A549 (cell line): Measurements from ENCODE around the gene CCSER1. TPM values are rescaled to one million over a fixed set of nuclear protein-coding genes. Genes with fewer than 3 reads are reported as not detected.

Source experiments
- ATAC-seq, 2 experiments: fragments of 200-7000 bp in 1 of 2; fragments of >200 bp in 1 of 2; cut with Nextera tagmentation in 1 of 2; cut with Tn5 transposase in 1 of 2; 3 replicates each; pipeline versions ENCODE4 v1.8.0 to v1.9.1; 2018 to 2020; ENCODE audit warnings: mild to moderate bottlenecking in 1 of 2, moderate library complexity in 1 of 2
- CTCF ChIA-PET: fragments of 300-600 bp; sonication (Branson Sonifier 250); formaldehyde crosslinking; extraction: SDS; loops from one replicate; lab custom pipeline; 2021; ENCODE audit warnings: antibody characterized with exemption, inconsistent platforms; lab: Yijun Ruan, JAX
- POLR2A ChIA-PET: fragments of 350-600 bp; formaldehyde crosslinking; extraction: SDS; loops from one replicate; lab custom pipeline; 2021; ENCODE audit warnings: antibody characterized with exemption, inconsistent platforms; lab: Yijun Ruan, JAX
- DNase-seq, 2 experiments: peaks; one replicate each; pipeline versions ENCODE4 v3.0.0 to v3.0.0-alpha.2; 2011 to 2016; ENCODE audit warnings: low read depth in 1 of 2, low spot score in 1 of 2
- FAIRE-seq: peaks from 2 replicates; lab custom pipeline; 2011; peaks lifted over from hg19 to GRCh38; lab: Jason Lieb, UNC
- H3K27ac ChIP-seq, 2 experiments: fragments of >200 bp; sonication (Bioruptor Twin); formaldehyde crosslinking; 3 replicates each; pipeline ENCODE4 v1.5.1; 2016 to 2017
- H3K4me1 ChIP-seq: fragments of >200 bp; sonication (Bioruptor Twin); formaldehyde crosslinking; 3 replicates; pipeline ENCODE4 v1.6.1; 2016
- H3K4me2 ChIP-seq: fragments of >200 bp; sonication (Bioruptor Twin); formaldehyde crosslinking; 3 replicates; pipeline ENCODE4 v1.6.1; 2016
- H3K4me3 ChIP-seq: fragments of >200 bp; sonication (Bioruptor Twin); formaldehyde crosslinking; 3 replicates; pipeline ENCODE4 v1.5.1; 2016
- H3K9me3 ChIP-seq: fragments of >200 bp; sonication (Bioruptor Twin); formaldehyde crosslinking; 3 replicates; pipeline ENCODE4 v1.6.1; 2016
- CHD2 ChIP-seq: fragments of 150-350 bp; IDR thresholded peaks from 2 replicates; pipeline ENCODE4 v1.6.1; 2014; ENCODE audit warnings: low read length; ENCODE audit not compliant: partially characterized antibody
- EHF ChIP-seq: fragments of 250-450 bp; sonication (Bioruptor Pico); IDR thresholded peaks from 2 replicates; pipeline ENCODE4 v1.5.0; 2020; ENCODE audit warnings: mild to moderate bottlenecking
- FOSB ChIP-seq: fragments of 250-450 bp; sonication (Bioruptor Pico); IDR thresholded peaks from 2 replicates; pipeline ENCODE4 v1.5.0; 2020; ENCODE audit warnings: mild to moderate bottlenecking, moderate library complexity
- HOXA7 ChIP-seq: fragments of 250-450 bp; sonication (Bioruptor Pico); IDR thresholded peaks from 2 replicates; pipeline ENCODE4 v1.5.0; 2020; ENCODE audit warnings: mild to moderate bottlenecking, moderate library complexity
- HOXB13 ChIP-seq: fragments of 250-450 bp; sonication (Bioruptor Pico); IDR thresholded peaks from 2 replicates; pipeline ENCODE4 v1.5.0; 2020; ENCODE audit warnings: low read depth, mild to moderate bottlenecking, moderate library complexity
- JUN ChIP-seq, 2 experiments: fragments of >200 bp; sonication (Bioruptor Twin); formaldehyde crosslinking; IDR thresholded peaks; 2 replicates in 1 of 2; 3 replicates in 1 of 2; pipeline ENCODE4 v1.6.1; 2016 to 2017
- JUNB ChIP-seq: fragments of >200 bp; sonication (Bioruptor Twin); formaldehyde crosslinking; IDR thresholded peaks from 2 replicates; pipeline ENCODE4 v1.6.1; 2016
- KDM5A ChIP-seq: fragments of 200-600 bp; sonication (generic); IDR thresholded peaks from 2 replicates; pipeline ENCODE4 v1.6.1; 2016; ENCODE audit warnings: antibody characterized with exemption, mild to moderate bottlenecking
- MAZ ChIP-seq: fragments of 150-350 bp; IDR thresholded peaks from 2 replicates; pipeline ENCODE4 v1.6.1; 2014; ENCODE audit warnings: antibody characterized with exemption, low read depth, low read length, borderline replicate concordance
- MYC ChIP-seq: IDR thresholded peaks from 2 replicates; pipeline ENCODE4 v1.6.1; 2012; ENCODE audit warnings: mild to moderate bottlenecking, inconsistent platforms, low read length, improper control_type of control experiment, borderline replicate concordance
- PHF8 ChIP-seq: fragments of 200-600 bp; sonication (generic); IDR thresholded peaks from 2 replicates; pipeline ENCODE4 v1.6.1; 2016; ENCODE audit warnings: low read depth, mild to moderate bottlenecking, antibody characterized with exemption, moderate library complexity, borderline replicate concordance
- POLR2AphosphoS2 ChIP-seq: conservative IDR thresholded peaks from 2 replicates; pipeline ENCODE4 v1.6.1; 2012; ENCODE audit warnings: low read length, improper control_type of control experiment, inconsistent platforms
- RCOR1 ChIP-seq: fragments of 150-350 bp; IDR thresholded peaks from 2 replicates; pipeline ENCODE4 v1.6.1; 2014; ENCODE audit warnings: antibody characterized with exemption, low read length, low read depth
- RNF2 ChIP-seq: fragments of 200-600 bp; sonication (generic); IDR thresholded peaks from 2 replicates; pipeline ENCODE4 v1.6.1; 2016; ENCODE audit warnings: low read depth, mild to moderate bottlenecking, antibody characterized with exemption, moderate library complexity, borderline replicate concordance
- TFCP2L1 ChIP-seq: fragments of 250-450 bp; sonication (Bioruptor Pico); IDR thresholded peaks from 2 replicates; pipeline ENCODE4 v1.5.0; 2021; ENCODE audit warnings: mild to moderate bottlenecking
- ZC3H11A ChIP-seq: fragments of 450-650 bp; IDR thresholded peaks from 2 replicates; pipeline ENCODE4 v1.6.1; 2014; ENCODE audit warnings: antibody characterized with exemption, mild to moderate bottlenecking
- ZFP36 ChIP-seq: fragments of 450-650 bp; IDR thresholded peaks from 2 replicates; pipeline ENCODE4 v1.6.1; 2014; ENCODE audit warnings: borderline replicate concordance; ENCODE audit not compliant: partially characterized antibody
- ZNF302 ChIP-seq: fragments of 250-450 bp; sonication (Bioruptor Pico); IDR thresholded peaks from 2 replicates; pipeline ENCODE4 v1.9.0; 2021; ENCODE audit warnings: inconsistent platforms, mild to moderate bottlenecking, moderate library complexity
- WGBS: methylation state at CpG from one replicate; pipeline ENCODE4 v1.1.6; 2017; ENCODE audit errors: missing lambda C conversion rate; 5-methylcytosine and 5-hydroxymethylcytosine counted together
- polyA plus RNA-seq, 4 experiments: library from polyadenylated mRNA; depleted of rRNA in 3 of 4; stranded (reverse); fragments of >200 nt; fragmentation: RNase III in 1 of 4; extraction: RNeasy Plus Mini Kit Qiagen cat#74134 plus additional on column Dnase treatment in 1 of 4; gene quantifications; 2 replicates in 3 of 4; 3 replicates in 1 of 4; pipeline ENCODE4 v1.2.3, GENCODE V29; 2011 to 2017
- TF ChIP-seq, protein P1 (sequence below): fragments of 250-450 bp; sonication (Bioruptor Pico); IDR thresholded peaks from 2 replicates; pipeline ENCODE4 v1.5.0; 2020; ENCODE audit warnings: low read depth, mild to moderate bottlenecking, moderate library complexity
- TF ChIP-seq, protein P2 (sequence below): IDR thresholded peaks from 2 replicates; pipeline ENCODE4 v1.6.1; 2012; ENCODE audit warnings: low read depth, borderline replicate concordance
- TF ChIP-seq, protein P3 (sequence below): fragments of >200 bp; sonication (Bioruptor Twin); formaldehyde crosslinking; IDR thresholded peaks from 3 replicates; pipeline ENCODE4 v1.5.1; 2016
- TF ChIP-seq, protein P4 (sequence below): fragments of >200 bp; sonication (Bioruptor Twin); formaldehyde crosslinking; IDR thresholded peaks from 3 replicates; pipeline ENCODE4 v1.6.1; 2016
- TF ChIP-seq, protein P5 (sequence below): IDR thresholded peaks from 2 replicates; pipeline ENCODE4 v1.6.1; 2012
- TF ChIP-seq, protein P6 (sequence below): fragments of 150-350 bp; IDR thresholded peaks from 2 replicates; pipeline ENCODE4 v1.6.1; 2014; ENCODE audit warnings: low read depth, mild to moderate bottlenecking, low read length
- TF ChIP-seq, protein P7 (sequence below): fragments of >200 bp; sonication (Bioruptor Twin); formaldehyde crosslinking; IDR thresholded peaks from 2 replicates; pipeline ENCODE4 v1.6.1; 2016

Gene CCSER1
- polyA plus RNA-seq, 2 of the 4 experiments (the other 2 are of a cell fraction), result 0.06 TPM; not detected in 1

DNA sequence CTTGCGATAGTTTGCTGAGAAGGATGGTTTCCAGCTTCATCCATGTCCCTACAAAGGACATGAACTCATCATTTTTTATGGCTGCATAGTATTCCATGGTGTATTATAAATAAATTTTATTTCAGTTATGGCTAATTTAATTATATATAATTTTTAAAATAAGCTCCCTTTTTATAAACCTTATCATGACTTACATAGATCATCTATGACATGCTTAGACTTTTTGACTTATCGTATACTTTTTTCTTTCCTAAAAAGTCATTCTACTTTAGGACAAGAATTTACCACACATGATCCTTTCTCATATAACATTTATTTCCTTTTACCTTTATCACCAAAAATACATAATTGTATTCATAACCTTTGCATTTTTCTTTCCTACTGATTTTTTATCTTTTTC, 376.5 kb downstream of the CCSER1 start:
- Histone ChIP-seq H3K4me3 (no peak overlapping the region), H3K4me2 (no peak overlapping the region), H3K4me1 (no peaks in the 10 kb centered on the region), H3K9me3 (peaks cover 6% of the 10 kb centered on the region; the same call in 2 of the 3 replicates), H3K27ac (no peak overlapping the region)
- POLR2A ChIA-PET, result no interaction called here
- DNase-seq (no peak), ATAC-seq (no peak), FAIRE-seq (no peak)
- TF ChIP-seq, protein P1, sequence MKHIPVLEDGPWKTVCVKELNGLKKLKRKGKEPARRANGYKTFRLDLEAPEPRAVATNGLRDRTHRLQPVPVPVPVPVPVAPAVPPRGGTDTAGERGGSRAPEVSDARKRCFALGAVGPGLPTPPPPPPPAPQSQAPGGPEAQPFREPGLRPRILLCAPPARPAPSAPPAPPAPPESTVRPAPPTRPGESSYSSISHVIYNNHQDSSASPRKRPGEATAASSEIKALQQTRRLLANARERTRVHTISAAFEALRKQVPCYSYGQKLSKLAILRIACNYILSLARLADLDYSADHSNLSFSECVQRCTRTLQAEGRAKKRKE (CRISPR knock-in tag), result no peak
- peak; percentile 43 for TF ChIP-seq ZFP36
- WGBS, result 69% methylated on average over 2 of the region's 2 CpGs
- CTCF ChIA-PET, result no interaction called here

DNA sequence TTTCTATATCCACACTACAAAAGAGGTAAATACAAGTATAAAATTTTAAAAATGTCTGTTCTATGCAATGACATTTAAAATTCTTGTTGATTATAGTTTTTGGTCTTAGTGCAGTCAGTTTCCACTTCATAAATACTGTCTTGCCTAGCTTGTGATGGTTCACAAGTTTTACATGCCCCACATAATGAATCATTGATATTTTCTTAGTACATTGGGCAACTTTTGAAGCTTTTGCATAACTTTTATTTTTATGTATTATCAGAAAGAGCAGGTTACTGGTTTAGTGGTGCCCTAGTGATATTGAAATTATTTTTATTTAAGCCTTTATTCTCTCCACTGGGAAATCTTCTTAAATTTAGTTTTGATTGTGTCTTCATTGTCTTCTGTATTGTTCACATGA, 388.0 kb downstream of the CCSER1 start:
- H3K4me2 ChIP-seq, result no peak overlapping the region
- TF ChIP-seq JUN (IDR thresholded peaks at IDR 0.05) (no peak), RCOR1 (no peak), HOXA7 (CRISPR knock-in tag) (no peak), ZC3H11A (no peak), HOXB13 (CRISPR knock-in tag) (no peak), TFCP2L1 (no peak), JUNB (no peak), KDM5A (no peak), RNF2 (no peak), MAZ (no peak), ZNF302 (no peak), PHF8 (no peak), EHF (CRISPR knock-in tag) (no peak), MYC (no peak), FOSB (CRISPR knock-in tag) (no peak), POLR2AphosphoS2 (no peak)
- TF ChIP-seq, protein P2, sequence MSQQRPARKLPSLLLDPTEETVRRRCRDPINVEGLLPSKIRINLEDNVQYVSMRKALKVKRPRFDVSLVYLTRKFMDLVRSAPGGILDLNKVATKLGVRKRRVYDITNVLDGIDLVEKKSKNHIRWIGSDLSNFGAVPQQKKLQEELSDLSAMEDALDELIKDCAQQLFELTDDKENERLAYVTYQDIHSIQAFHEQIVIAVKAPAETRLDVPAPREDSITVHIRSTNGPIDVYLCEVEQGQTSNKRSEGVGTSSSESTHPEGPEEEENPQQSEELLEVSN, result no peak
- TF ChIP-seq, protein P3, sequence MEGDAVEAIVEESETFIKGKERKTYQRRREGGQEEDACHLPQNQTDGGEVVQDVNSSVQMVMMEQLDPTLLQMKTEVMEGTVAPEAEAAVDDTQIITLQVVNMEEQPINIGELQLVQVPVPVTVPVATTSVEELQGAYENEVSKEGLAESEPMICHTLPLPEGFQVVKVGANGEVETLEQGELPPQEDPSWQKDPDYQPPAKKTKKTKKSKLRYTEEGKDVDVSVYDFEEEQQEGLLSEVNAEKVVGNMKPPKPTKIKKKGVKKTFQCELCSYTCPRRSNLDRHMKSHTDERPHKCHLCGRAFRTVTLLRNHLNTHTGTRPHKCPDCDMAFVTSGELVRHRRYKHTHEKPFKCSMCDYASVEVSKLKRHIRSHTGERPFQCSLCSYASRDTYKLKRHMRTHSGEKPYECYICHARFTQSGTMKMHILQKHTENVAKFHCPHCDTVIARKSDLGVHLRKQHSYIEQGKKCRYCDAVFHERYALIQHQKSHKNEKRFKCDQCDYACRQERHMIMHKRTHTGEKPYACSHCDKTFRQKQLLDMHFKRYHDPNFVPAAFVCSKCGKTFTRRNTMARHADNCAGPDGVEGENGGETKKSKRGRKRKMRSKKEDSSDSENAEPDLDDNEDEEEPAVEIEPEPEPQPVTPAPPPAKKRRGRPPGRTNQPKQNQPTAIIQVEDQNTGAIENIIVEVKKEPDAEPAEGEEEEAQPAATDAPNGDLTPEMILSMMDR, result no peak
- TF ChIP-seq, protein P4, sequence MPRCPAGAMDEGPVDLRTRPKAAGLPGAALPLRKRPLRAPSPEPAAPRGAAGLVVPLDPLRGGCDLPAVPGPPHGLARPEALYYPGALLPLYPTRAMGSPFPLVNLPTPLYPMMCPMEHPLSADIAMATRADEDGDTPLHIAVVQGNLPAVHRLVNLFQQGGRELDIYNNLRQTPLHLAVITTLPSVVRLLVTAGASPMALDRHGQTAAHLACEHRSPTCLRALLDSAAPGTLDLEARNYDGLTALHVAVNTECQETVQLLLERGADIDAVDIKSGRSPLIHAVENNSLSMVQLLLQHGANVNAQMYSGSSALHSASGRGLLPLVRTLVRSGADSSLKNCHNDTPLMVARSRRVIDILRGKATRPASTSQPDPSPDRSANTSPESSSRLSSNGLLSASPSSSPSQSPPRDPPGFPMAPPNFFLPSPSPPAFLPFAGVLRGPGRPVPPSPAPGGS, result no peak
- ChIA-PET CTCF (no interaction called here), POLR2A (no interaction called here)
- no peaks in the 10 kb centered on the region for H3K9me3 ChIP-seq
- DNase-seq (no peak), FAIRE-seq (no peak), ATAC-seq (no peak)
- no peak overlapping the region for H3K4me3 ChIP-seq
- H3K27ac ChIP-seq, result no peak overlapping the region
- no peaks in the 10 kb centered on the region for H3K4me1 ChIP-seq

DNA sequence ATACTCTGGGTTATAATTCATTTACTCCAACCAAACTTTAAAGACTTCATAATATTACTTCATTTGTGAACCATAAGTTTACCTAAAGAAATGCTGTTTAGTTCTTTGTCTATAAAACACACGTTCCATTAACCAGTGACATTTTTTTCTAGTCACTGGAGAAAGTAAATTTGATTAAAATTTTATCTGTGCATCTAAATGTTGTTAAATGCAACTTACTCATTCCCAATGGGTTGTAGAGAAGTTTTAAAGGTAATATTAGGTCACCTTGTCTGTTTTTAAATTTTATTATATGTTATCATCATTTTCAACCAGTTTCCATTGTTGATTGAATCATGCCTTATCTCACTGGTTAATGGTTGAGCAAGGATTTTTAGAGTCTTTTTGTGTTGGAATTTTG, 401.4 kb downstream of the CCSER1 start:
- no peak overlapping the region for H3K27ac ChIP-seq
- DNase-seq (no peak), ATAC-seq (no peak), FAIRE-seq (no peak)
- ChIA-PET POLR2A (no interaction called here), CTCF (no interaction called here)
- TF ChIP-seq PHF8, result no peak
- TF ChIP-seq, protein P5, sequence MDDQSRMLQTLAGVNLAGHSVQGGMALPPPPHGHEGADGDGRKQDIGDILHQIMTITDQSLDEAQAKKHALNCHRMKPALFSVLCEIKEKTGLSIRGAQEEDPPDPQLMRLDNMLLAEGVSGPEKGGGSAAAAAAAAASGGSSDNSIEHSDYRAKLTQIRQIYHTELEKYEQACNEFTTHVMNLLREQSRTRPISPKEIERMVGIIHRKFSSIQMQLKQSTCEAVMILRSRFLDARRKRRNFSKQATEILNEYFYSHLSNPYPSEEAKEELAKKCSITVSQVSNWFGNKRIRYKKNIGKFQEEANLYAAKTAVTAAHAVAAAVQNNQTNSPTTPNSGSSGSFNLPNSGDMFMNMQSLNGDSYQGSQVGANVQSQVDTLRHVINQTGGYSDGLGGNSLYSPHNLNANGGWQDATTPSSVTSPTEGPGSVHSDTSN, result no peak
- TF ChIP-seq CHD2, result no peak
- no peak for TF ChIP-seq HOXA7 (CRISPR knock-in tag)
- TF ChIP-seq, protein P6, sequence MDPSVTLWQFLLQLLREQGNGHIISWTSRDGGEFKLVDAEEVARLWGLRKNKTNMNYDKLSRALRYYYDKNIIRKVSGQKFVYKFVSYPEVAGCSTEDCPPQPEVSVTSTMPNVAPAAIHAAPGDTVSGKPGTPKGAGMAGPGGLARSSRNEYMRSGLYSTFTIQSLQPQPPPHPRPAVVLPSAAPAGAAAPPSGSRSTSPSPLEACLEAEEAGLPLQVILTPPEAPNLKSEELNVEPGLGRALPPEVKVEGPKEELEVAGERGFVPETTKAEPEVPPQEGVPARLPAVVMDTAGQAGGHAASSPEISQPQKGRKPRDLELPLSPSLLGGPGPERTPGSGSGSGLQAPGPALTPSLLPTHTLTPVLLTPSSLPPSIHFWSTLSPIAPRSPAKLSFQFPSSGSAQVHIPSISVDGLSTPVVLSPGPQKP, result no peak
- TF ChIP-seq, protein P7, sequence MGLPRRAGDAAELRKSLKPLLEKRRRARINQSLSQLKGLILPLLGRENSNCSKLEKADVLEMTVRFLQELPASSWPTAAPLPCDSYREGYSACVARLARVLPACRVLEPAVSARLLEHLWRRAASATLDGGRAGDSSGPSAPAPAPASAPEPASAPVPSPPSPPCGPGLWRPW, result no peak
- no peak for TF ChIP-seq ZNF302
- no peak overlapping the region for H3K4me2 ChIP-seq
- H3K9me3 ChIP-seq, result no peaks in the 10 kb centered on the region
- WGBS, result 25% methylated on average over 1 of the region's 1 CpG
- H3K4me3 ChIP-seq, result no peak overlapping the region
- H3K4me1 ChIP-seq, result no peaks in the 10 kb centered on the region
